ENCODE data around the gene LRIF1.
"Not testable (repeated sequence)": the region's sequence is repeated elsewhere in the genome, so short reads cannot be mapped to it uniquely, and the experiment has no call there.

The LRIF1 gene, protein sequence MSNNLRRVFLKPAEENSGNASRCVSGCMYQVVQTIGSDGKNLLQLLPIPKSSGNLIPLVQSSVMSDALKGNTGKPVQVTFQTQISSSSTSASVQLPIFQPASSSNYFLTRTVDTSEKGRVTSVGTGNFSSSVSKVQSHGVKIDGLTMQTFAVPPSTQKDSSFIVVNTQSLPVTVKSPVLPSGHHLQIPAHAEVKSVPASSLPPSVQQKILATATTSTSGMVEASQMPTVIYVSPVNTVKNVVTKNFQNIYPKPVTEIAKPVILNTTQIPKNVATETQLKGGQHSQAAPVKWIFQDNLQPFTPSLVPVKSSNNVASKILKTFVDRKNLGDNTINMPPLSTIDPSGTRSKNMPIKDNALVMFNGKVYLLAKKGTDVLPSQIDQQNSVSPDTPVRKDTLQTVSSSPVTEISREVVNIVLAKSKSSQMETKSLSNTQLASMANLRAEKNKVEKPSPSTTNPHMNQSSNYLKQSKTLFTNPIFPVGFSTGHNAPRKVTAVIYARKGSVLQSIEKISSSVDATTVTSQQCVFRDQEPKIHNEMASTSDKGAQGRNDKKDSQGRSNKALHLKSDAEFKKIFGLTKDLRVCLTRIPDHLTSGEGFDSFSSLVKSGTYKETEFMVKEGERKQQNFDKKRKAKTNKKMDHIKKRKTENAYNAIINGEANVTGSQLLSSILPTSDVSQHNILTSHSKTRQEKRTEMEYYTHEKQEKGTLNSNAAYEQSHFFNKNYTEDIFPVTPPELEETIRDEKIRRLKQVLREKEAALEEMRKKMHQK

DNA sequence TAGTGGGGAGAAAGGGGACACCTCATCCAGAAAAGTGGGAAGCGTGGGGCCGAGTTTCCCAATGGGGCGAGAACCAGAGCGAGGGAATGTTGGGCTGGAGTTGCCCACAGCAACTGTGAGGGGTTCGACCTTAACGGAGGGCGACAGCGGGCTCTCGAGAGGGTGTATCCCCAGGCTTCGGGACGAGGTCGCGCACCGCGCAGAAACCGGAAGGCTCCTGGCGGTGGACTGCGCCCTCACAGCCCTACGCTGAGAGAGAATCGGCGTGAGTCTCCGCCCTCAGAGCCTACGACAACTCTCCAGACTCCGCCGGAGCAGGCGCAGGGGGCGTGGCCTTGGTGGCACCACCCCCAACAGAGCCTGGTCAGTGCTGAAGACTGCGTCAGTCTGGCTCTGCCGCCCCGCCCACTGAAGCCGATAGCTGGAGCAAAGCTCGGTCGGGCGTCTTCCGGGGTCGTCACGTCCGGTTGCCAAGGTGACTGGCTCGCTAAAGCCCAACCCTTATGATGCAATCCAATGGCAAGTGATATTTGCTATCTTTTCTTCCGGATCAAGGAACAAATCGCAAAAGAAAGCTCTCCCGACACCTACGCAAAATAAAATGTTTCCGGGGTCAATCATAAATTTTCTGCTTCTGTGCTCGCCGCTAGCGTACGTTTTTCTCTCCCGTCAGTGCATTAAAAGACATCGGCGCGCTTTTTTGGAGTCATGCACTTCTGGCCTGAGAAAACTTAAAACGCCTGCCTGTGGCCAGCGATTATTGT lies at the start of gene LRIF1:
Gene LRIF1 (minus strand): TSS at position 232 of the 764 bp plus-strand sequence. CDS start 234 bp downstream, outside the sequence.
- peak; percentile 96 for DNase-seq

DNA sequence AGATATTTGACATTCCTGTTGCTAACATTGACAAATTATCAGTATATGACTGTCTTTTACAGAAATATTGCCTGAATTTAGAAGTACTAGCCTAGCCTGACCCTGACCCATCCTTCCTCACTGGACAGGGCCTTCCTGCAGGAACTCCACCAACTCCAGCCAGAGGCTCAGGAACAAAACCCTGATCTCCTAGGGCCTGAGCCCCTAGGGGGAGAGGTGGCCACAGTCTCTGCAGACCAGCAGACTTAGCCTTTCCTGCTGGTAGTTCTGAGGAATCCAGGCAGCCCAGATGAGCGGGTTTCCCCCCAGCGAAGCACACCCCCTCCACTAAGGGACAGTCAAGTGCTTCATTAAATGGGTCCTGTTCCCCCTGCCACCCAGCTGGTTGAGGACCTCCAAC lies 44.3 kb upstream of the LRIF1 start:
- DNase-seq: no peak

DNA sequence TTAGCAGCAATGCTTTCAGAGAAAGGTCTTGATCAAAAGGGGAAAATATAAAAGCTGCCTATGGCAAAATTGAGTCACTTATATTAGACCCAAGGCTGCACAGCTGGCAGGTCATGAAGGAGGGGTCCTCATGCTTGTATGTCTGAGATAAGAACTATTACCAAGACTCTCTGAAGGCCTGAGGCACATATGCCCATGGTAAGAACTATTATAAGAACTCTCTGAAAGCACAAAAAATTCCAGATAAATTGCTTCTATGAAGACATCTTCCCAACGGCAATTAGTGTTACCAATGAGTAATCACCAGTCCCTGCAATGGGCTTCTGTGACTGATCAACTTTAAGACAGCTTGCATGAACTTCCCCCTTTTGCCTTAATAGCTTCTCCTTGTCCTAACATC lies 42.8 kb upstream of the LRIF1 start:
- no peak for DNase-seq

DNA sequence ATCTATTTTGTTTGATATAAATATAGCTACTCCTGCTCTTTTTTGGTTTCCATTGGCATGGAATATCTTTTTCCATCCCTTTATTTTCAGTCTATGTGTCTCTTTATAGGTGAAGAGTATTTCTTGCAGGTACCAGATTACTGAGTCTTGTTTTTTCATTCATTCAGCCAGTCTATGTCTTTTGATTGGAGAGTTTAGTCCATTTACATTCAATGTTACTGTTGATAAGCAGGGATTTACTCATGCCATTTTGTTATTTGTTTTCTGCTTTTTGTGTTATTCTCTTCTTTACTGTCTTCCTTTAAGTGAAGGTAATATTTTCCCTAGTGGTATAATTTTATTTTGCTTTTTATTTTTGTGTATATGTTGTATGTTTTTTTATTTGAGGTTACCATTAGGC lies 35.9 kb upstream of the LRIF1 start:
- not testable (repeated sequence) for DNase-seq

DNA sequence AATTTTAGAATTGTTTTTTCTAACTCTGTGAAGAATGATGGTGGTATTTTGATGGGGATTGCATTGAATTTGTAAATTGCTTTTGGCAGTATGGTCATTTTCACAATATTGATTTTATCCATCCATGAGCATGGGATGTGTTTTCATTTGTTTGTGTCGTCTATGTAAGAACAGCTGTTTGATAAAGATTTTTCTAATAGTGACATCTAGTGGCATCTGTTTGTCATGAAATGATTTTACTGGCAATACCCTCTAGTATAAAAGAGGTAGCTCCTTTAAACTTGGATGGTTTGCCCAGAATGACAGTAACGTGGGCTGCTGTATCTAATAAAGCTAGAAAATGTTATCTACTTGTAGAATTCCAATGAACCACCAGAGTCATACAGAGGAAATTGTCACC lies 28.6 kb upstream of the LRIF1 start:
- DNase-seq: not testable (repeated sequence)

DNA sequence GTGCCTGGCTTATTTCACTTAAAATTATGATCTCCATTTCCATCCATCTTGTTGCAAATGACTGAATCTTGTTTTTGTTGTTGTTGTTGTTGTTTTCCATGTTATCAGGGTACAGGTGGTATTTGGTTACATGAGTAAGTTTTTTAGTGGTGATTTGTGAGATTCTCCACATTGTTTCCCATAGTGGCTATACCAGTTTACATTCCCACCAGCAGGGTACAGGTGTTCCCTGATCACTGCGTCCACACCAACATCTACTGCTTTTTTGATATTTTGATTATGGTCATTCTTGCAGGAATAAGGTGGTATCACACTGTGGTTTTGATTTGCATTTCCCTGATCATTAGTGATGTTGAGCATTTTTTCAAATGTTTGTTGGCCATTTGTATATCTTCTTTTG lies 27.6 kb upstream of the LRIF1 start:
- DNase-seq: not testable (repeated sequence)

DNA sequence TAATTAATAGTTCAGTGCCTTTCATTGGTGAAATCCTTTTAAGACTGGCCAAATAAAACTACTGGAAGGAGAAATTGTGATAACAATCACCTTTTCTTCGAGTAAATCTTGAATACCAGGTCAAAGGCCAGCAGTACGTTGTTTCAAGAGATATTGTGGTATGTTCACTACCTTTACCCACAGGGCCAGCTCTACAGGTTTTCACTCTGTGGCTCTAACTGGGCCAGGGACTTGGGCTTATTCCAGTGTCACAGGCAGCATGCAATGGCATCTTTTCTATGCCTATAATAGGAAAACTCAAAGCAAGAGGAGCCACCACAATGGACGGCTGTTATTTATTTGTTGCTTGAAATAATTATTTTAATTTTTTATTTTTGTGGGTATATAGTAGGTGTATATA lies 26.8 kb upstream of the LRIF1 start:
- no peak for DNase-seq

DNA sequence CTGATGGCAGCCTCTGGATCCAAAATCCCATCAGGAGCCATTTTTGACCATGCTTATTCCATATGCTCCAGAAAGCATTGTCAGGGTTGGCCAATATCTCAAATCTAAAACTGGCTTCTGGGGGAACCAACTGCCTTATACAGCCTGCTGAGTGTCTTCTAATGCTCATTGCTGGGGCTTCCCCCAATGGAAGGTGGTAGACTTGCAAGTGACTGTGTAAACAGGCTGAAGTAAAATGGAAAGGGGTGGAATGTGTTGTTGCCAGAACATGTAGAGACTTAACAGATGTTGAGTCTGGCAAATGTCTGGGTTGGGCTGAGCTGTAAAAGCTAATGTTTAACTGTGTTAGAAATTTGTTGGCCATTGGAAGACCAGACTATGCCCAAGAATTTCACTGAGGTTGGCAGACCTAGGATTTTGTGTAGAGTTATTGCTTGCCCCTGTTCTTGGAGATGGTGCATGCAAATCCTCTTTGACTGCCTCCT lies 22.7 kb upstream of the LRIF1 start:
- DNase-seq: no peak

DNA sequence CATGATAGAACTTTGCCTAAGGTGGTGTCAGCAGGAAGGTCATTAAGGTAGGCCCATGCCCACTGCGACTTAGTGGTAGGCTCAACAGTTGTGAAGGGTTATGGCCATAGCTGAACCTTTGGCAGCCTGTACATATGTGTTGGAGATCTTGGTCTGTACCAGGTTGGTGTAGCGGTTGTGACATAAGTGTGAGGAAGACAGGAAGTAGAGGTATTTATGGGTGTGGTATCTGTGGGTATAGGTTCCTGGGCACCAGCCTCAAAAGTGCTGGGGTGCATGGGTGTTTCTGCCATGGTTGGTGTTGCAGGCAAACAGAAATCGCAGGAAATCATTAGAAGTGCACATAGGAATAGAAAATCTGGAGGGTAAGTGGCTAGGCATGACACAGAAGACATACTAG lies 18.6 kb upstream of the LRIF1 start:
- no peak for DNase-seq

DNA sequence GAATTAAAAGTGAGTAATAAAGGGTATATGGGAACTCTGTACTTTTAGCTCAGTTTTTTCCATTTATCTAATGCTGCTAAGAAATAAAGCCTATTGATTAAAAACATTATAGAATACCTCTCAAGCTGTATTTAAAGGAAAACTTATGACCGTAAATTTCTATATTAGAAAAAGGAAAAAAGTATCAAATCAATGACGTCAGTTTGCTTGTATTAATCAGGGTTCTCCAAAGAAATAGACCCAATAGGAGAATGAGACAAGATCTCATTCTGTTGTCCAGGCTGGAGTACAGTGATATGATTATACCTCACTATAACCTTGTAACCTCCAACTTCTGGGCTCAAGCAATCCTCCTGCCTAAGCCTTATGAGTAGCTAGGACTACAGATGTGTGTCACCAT lies 15.4 kb upstream of the LRIF1 start:
- no peak for DNase-seq

DNA sequence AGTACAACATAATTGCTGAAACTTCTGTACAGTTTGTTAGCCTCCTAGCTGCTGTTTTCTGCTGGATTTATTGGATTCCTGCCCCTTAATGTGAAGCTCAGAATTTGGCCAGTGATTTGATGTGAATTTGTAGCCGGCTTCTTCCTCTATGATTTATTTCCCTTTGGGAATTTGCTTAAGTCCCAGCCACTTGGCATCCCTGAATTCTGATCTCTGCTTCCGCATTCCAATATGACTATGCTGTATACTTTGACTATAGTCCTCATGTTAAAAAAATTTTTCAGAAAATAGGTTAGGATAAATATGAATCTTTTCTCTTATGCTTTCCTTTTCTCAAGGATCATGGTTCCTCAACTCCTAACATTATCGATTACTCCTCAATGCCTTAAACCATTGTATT lies 12.4 kb upstream of the LRIF1 start:
- DNase-seq: no peak

DNA sequence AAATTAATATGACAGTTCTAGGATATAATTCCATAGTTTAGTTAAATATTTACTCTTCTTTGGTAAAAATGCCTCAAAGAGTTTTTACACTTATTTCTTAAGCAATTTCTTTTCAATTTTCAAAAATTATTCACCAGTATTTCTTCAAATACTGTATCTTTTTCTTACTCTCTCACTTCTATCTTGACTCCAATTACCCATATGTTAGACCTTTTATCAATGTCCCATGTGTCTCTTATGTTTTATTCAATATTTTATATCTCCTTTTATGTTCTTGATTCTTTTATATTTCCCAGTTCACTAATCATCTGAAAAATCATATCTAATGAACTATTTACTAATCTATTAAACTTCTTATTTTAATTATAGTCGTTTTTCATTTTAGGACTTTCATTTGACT lies 11.5 kb upstream of the LRIF1 start:
- DNase-seq: no peak

DNA sequence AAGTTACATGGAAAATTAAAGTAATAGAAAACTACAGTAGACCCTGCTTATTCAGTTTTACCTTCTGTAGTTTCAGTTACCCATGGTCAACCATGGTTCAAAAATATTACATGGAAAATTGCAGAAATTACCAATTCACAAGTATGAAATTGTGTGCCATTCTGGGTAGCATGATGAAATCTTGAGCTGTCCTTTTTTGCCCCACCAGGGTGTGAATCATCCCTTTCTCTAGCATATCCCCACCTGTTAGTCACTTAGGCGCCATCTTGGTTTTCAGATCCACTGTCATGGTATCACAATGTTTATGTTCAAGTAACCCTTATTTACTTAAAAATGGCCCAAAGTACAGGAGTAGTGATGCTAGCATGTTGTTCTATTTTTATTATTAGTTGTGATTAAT lies 3.5 kb upstream of the LRIF1 start:
- no peak for DNase-seq

DNA sequence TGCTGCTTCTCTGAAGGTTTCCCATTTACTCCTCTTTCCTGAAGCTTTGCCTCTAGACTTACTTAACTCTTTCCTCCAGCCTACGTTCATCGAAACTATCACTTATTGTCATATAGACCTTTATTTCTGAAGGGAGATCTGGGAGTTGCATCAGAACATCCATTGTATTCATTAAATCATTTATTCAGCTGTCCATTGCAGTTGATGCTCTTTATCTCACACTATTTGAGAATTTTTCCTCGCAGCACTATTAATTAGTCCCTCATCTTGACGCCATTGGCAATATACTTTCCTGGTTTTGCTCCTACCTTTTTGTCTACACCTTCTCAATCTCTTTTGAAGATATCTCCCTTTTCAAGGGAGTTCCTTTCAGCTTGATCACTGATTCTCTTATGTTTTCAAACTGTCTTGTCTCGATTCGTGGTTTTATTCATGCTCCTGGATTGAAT lies 757 bp upstream of the LRIF1 start:
- DNase-seq: no peak

DNA sequence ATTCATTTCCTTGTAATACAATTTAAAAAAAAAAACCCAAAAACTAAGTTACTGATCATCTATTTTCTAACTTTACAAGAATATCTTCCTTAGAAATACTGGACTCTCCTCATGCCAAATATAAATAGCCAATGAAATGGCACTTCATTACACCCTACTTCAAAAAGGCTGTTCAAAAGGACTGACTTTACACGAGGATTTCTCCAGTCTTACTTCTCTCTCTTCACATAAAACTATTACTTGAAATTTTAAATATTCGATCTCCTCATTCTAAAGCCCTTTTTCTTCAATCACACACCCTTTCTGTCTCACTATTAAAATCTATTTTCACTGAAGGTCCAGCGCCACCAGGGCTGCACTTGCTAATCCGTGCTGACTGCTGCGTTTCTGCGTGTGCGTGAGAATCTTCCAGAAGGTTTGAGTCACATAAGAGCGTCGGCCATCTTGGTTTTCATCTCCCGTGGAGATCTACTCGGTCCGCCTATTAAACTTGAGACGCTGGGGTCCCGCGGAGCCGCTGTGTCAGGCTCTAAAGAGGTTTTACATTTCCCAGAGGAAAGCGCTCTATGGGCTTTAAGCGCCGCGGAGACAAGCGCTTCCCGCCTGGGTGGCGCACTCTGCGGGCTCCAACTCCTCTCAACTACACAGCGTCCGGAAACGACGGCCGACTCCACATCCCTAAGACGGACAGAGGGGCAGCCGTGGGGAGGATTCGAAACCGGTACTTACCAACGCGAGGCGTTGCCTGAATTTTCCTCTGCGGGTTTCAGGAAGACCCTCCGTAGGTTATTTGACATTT lies 631 bp downstream of the LRIF1 start:
- DNase-seq: peak; percentile 65

DNA sequence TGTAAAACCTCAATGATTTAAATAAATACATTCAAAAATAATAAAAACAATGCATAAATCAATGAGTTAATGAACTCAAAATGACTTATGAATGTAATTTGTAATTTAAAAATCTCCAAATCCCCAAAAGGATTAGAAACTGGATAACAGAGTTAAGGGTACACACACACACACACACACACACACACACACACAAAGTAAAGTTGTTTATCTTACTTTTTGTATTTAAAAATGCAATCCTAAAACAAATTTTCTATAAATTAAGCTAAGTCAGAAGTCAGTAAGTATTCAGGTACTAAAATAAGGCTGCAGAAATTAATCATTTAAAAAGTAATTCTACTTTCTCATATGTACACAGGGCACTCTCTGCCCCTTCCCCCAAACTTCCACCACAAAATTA lies 1.8 kb downstream of the LRIF1 start:
- DNase-seq: no peak

DNA sequence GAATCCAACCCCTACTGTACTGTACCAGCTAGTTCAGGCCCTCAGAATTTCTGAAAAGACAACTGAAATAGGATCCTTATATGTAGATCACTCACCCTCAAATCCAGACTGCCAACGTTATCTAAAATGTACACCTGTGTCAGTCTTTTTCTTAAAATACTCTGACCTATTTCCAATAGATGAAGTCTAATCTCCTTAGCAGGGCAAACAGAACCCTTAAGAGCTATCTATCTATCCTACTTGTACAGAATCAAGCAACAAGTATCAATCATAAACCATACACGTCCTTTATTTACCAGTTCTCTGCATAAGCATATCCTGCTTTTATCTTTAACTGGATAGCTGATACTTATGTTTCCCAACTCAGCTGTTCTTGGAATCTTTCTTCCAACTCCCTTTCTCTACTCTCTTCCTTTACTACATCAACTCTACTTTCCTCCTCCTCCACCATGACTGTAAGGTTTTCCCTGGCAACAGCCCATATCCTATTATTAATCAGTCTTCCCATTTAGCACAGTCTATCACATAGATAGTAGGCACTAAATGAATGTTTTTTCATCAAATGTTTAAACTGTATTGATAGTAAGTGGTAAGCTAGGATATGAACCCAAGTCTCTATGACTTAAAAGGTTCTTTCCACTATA lies 2.8 kb downstream of the LRIF1 start:
- no peak for DNase-seq

DNA sequence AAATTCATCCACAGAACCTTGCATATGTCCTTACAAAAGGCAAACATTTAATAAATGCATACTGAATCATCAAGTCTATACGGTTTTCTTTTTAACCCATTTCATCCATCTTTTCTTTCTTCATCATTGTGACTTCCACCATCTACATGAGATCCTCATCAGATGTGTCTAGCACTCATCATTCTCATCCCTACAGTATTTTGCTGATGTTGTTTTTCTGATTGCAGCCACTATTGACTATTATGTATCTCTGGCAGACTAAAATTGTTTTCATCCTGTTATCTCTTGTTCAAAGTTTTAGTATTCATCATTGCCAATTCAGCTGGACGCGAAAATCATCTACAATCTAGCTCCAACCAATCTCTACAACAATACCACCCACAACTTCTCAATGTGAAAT lies 5.9 kb downstream of the LRIF1 start:
- DNase-seq: no peak

DNA sequence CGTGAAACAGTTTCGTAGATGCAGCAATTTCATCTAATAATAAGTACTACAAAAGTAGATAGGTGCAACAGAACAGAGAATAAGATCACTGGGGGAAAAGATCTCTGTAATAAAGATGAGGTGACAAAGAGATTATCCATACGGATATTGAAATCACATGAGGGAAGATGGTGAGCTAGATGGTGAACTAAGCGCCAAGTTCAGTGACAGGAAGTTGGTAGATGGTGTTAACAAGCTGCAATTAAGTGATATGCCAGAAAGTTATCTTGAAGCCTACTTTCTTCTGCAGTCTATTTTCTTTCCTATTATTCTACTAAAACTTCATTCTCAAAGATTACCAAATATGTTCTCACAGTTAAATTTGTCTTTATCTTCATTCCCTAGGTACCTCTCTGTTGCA lies 7.1 kb downstream of the LRIF1 start:
- no peak for DNase-seq

DNA sequence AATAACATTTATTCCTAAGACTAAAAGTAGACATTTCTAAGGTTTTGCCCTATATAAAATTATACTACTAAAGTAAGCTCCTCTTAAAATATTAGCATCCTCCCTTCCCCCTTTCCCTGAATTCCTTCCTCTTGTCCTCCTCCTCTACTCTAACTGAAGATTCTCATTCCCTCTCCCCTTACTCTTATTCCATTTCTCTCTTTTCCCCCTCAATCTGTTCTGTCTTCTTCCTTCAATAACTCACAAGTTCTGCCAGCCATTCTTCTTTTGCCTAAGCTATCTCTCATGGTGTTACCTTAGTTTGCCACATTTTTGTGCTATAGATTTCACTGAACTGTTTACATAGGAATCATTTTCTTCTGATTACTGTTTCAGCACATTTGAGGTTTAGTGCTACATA lies 10.7 kb downstream of the LRIF1 start:
- DNase-seq: no peak

DNA sequence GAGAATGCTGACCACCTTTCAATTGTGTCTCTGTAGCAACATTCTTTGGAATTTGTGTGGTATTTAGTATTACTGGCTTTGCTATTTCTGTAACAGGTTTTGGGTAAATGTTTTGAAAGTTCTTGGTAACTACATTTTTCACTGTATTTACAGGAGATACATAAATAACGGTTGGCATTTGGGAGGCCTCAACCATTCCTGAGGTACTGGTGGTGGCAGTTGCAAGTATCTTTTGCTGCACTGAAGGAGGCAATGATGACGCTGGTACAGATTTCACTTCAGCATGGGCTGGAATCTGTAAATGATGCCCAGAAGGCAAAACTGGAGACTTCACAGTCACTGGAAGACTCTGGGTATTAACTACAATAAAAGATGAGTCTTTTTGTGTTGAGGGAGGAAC lies 11.7 kb downstream of the LRIF1 start:
- DNase-seq: no peak

DNA sequence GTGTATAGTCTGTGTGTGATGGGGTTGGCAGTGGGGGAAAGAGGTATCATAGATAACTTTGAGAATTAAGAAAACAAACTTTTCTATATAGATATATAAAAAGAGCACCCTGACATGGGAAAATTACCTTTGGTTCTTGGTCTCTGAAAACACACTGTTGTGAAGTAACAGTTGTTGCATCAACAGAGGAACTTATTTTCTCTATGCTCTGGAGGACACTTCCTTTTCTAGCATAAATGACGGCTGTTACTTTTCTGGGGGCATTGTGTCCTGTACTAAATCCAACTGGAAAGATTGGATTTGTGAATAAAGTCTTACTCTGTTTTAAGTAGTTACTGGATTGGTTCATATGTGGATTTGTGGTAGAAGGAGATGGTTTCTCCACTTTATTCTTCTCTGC lies 12.6 kb downstream of the LRIF1 start:
- no peak for DNase-seq

All from right forelimb (tissue), 1 donor.